ENCODE results near the gene SLC12A9.

GRCh38 chr7:100861616-100861985 is 9.1 kb downstream of the SLC12A9 start:
- TF ChIP-seq CTCF (IDR thresholded peaks at IDR 0.05) (no peak), EZH2 (IDR thresholded peaks at IDR 0.05; ENCODE audit: borderline replicate concordance, insufficient read depth, low read depth, low read length, poor library complexity, severe bottlenecking) (no peak)

All from B cell (primary cell).